HTR-8/SVneo (cell line): Measurements from ENCODE around the gene IGFBP5.

Experiments used
- DNase-seq: peaks from one replicate; pipeline ENCODE4 v3.0.0; 2011; ENCODE audit warnings: low spot score, mixed read lengths; ENCODE audit not compliant: insufficient read length
- FAIRE-seq: peaks from 2 replicates; lab custom pipeline; 2011; peaks lifted over from hg19 to GRCh38; lab: Jason Lieb, UNC

The IGFBP5 gene

GRCh38 chr2:216652566-216652965, 42.8 kb downstream of the IGFBP5 start:
- FAIRE-seq = no peak
- no peak for DNase-seq

GRCh38 chr2:216651351-216651881, 43.9 kb downstream of the IGFBP5 start:
- DNase-seq (no peak), FAIRE-seq (no peak)

- no peak for FAIRE-seq
- DNase-seq = no peak
These were observed 44.6 kb downstream of the IGFBP5 start for GRCh38 chr2:216650626-216651257.

GRCh38 chr2:216649574-216649973, 45.8 kb downstream of the IGFBP5 start:
- DNase-seq (no peak), FAIRE-seq (no peak)

GRCh38 chr2:216648105-216648504, 47.2 kb downstream of the IGFBP5 start:
- DNase-seq = no peak
- FAIRE-seq = no peak

- FAIRE-seq (no peak), DNase-seq (no peak)
These were observed 49.2 kb downstream of the IGFBP5 start for GRCh38 chr2:216646116-216646515.

GRCh38 chr2:216645636-216645950, 49.8 kb downstream of the IGFBP5 start:
- no peak for FAIRE-seq
- no peak for DNase-seq

GRCh38 chr2:216644842-216645635, 50.3 kb downstream of the IGFBP5 start:
- no peak for DNase-seq
- FAIRE-seq = no peak

- no peak for FAIRE-seq
- no peak for DNase-seq
These were observed 51.2 kb downstream of the IGFBP5 start for GRCh38 chr2:216643986-216644659.

- DNase-seq (no peak), FAIRE-seq (no peak)
These were observed 57.9 kb downstream of the IGFBP5 start for GRCh38 chr2:216637472-216637871.

GRCh38 chr2:216636551-216637450, 58.5 kb downstream of the IGFBP5 start:
- FAIRE-seq = peak; percentile 63
- DNase-seq = no peak

GRCh38 chr2:216635701-216636550, 59.4 kb downstream of the IGFBP5 start:
- FAIRE-seq = no peak
- DNase-seq = no peak

- no peak for DNase-seq
- no peak for FAIRE-seq
These were observed 60.2 kb downstream of the IGFBP5 start for GRCh38 chr2:216635171-216635570.

GRCh38 chr2:216634370-216635148, 60.8 kb downstream of the IGFBP5 start:
- DNase-seq (no peak), FAIRE-seq (no peak)

- DNase-seq = no peak
- no peak for FAIRE-seq
These were observed 61.6 kb downstream of the IGFBP5 start for GRCh38 chr2:216633616-216634369.

GRCh38 chr2:216632952-216633615, 62.3 kb downstream of the IGFBP5 start, which contains the start of gene IGFBP2:
Gene IGFBP2 (plus strand): TSS chr2:216633420. CDS start chr2:216633524, 104 bp downstream.
- DNase-seq = no peak

GRCh38 chr2:216632346-216632951, 62.9 kb downstream of the IGFBP5 start:
- DNase-seq (no peak), FAIRE-seq (no peak)

More at GRCh38 chr2:216632952-216633615, 62.3 kb downstream of the IGFBP5 start, which contains the start of gene IGFBP2:
- FAIRE-seq = peak; percentile 28
